HepG2 (cell line): ENCODE data around the gene BBS9. TPM values are rescaled to one million over a fixed set of nuclear protein-coding genes. Genes with fewer than 3 reads are reported as not detected.

Experiments
- ARID3A ChIP-seq: IDR thresholded peaks from 2 replicates; pipeline ENCODE4 v1.6.1; 2012; ENCODE audit warnings: low read depth, low read length, improper control_type of control experiment
- DPF2 ChIP-seq: sonication (generic); formaldehyde crosslinking; IDR thresholded peaks from 2 replicates; pipeline ENCODE4 v1.4.0; 2020; ENCODE audit warnings: mild to moderate bottlenecking, low read depth, missing genetic modification reagents, borderline replicate concordance
- EHMT2 ChIP-seq: fragments of 200-600 bp; sonication (generic); IDR thresholded peaks from 2 replicates; pipeline ENCODE4 v1.7.0; 2017; ENCODE audit warnings: antibody characterized with exemption, low read depth, low read length, borderline replicate concordance
- FOXP4 ChIP-seq: sonication (generic); formaldehyde crosslinking; IDR thresholded peaks from 2 replicates; pipeline ENCODE4 v1.4.0; 2020; ENCODE audit warnings: missing genetic modification reagents
- GABPB1 ChIP-seq: IDR thresholded peaks from 2 replicates; pipeline ENCODE4 v1.6.1; 2016; ENCODE audit warnings: mild to moderate bottlenecking, missing genetic modification reagents, moderate library complexity, missing compliant biosample characterization
- KDM4B ChIP-seq: sonication (generic); formaldehyde crosslinking; IDR thresholded peaks from 2 replicates; pipeline ENCODE4 v1.4.0; 2020; ENCODE audit warnings: missing genetic modification reagents
- KMT2B ChIP-seq: IDR thresholded peaks from 2 replicates; pipeline ENCODE4 v1.6.1; 2016; ENCODE audit warnings: missing genetic modification reagents, missing compliant biosample characterization
- MED1 ChIP-seq: sonication (generic); formaldehyde crosslinking; IDR thresholded peaks from 2 replicates; pipeline ENCODE4 v1.4.0; 2020; ENCODE audit warnings: missing genetic modification reagents
- NCOR1 ChIP-seq: fragments of 200-600 bp; sonication (generic); IDR thresholded peaks from 2 replicates; pipeline ENCODE4 v1.7.0; 2017; ENCODE audit warnings: antibody characterized with exemption, low read length, borderline replicate concordance
- PCBP1 ChIP-seq: fragments of 200-400 bp; formaldehyde crosslinking; IDR thresholded peaks from 2 replicates; pipeline ENCODE4 v1.6.1; 2017; ENCODE audit warnings: mild to moderate bottlenecking, low read depth, low read length, borderline replicate concordance
- PHB2 ChIP-seq: fragments of 450-650 bp; IDR thresholded peaks from 2 replicates; pipeline ENCODE4 v1.6.1; 2018; ENCODE audit not compliant: partially characterized antibody
- POLR2AphosphoS5 ChIP-seq: IDR thresholded peaks from 2 replicates; pipeline ENCODE4 v1.6.1; 2012; ENCODE audit warnings: low read depth, low read length
- PRDM10 ChIP-seq: sonication (generic); formaldehyde crosslinking; IDR thresholded peaks from 2 replicates; pipeline ENCODE4 v1.4.0; 2020; ENCODE audit warnings: low read depth, missing genetic modification reagents
- ZBTB34 ChIP-seq: sonication (generic); formaldehyde crosslinking; IDR thresholded peaks from 2 replicates; pipeline ENCODE4 v1.8.0; 2022; ENCODE audit warnings: mild to moderate bottlenecking, missing genetic modification reagents
- ZFP91 ChIP-seq: sonication (generic); formaldehyde crosslinking; IDR thresholded peaks from 2 replicates; pipeline ENCODE4 v1.9.0; 2022; ENCODE audit warnings: missing genetic modification reagents, mild to moderate bottlenecking, borderline replicate concordance
- ZNF512B ChIP-seq: sonication (generic); formaldehyde crosslinking; IDR thresholded peaks from 2 replicates; pipeline ENCODE4 v1.5.1; 2020; ENCODE audit warnings: missing genetic modification reagents, mild to moderate bottlenecking, borderline replicate concordance
- polyA plus RNA-seq, 8 experiments: library from polyadenylated mRNA; depleted of rRNA in 3 of 8; stranded (reverse) in 7 of 8; unstranded in 1 of 8; fragments of >200 nt; fragmentation: Illumina TruSeq in 4 of 8; extraction: Trizol in 4 of 8; gene quantifications; 2 replicates each; pipeline versions ENCODE4 v1.2.1 to v1.2.3, GENCODE V29; 2011 to 2016; ENCODE audit warnings: low read depth in 4 of 8, missing spikeins in 1 of 8, mixed read lengths in 1 of 8; ENCODE audit not compliant: insufficient read depth in 1 of 8
- total RNA-seq, 5 experiments: library from RNA; depleted of rRNA; stranded (reverse); fragments of >200 nt; fragmentation: Illumina TruSeq; extraction: Trizol; gene quantifications; 2 replicates each; pipeline ENCODE4 v1.2.3, GENCODE V29; 2016; ENCODE audit warnings: low read depth in 1 of 5

The BBS9 gene
- total and polyA plus RNA-seq, 2 of the 13 experiments (the other 11 are each of a cell fraction or from before 2014, with no cell fraction given) = 5.1 to 7.8 TPM

GRCh38 chr7:33220231-33220630, 90.9 kb downstream of the BBS9 start (continued):
- TF ChIP-seq ZFP91 = no peak
- peak; percentile 71 for TF ChIP-seq ARID3A
- TF ChIP-seq GABPB1 (CRISPR knock-in tag) = no peak
- no peak for TF ChIP-seq PHB2
- no peak for TF ChIP-seq KMT2B (CRISPR knock-in tag)
- no peak for TF ChIP-seq EHMT2
- no peak for TF ChIP-seq PCBP1
- no peak for TF ChIP-seq PRDM10 (CRISPR knock-in tag)
- 0 out of 2 replicates have a peak, but pooled peaks have one; percentile 19 for TF ChIP-seq ZBTB34 (CRISPR knock-in tag)
- TF ChIP-seq POLR2AphosphoS5 = no peak
- peak; percentile 68; the same call in 1 of the 2 replicates for TF ChIP-seq NCOR1
- TF ChIP-seq MED1 (CRISPR knock-in tag) = 0 out of 2 replicates have a peak, but pooled peaks have one; percentile 27
- no peak for TF ChIP-seq KDM4B (CRISPR knock-in tag)
- peak; percentile 57; the same call in 1 of the 2 replicates for TF ChIP-seq FOXP4
- TF ChIP-seq DPF2 (CRISPR knock-in tag) = no peak
- no peak for TF ChIP-seq ZNF512B (CRISPR knock-in tag)
